ENCODE data around the gene EPB41L4A. TPM values are rescaled to one million over a fixed set of nuclear protein-coding genes. Genes with fewer than 3 reads are reported as not detected.

EPB41L4A gene
- total RNA-seq, 1 experiment from 2014 or later: 5.2 TPM

DNA sequence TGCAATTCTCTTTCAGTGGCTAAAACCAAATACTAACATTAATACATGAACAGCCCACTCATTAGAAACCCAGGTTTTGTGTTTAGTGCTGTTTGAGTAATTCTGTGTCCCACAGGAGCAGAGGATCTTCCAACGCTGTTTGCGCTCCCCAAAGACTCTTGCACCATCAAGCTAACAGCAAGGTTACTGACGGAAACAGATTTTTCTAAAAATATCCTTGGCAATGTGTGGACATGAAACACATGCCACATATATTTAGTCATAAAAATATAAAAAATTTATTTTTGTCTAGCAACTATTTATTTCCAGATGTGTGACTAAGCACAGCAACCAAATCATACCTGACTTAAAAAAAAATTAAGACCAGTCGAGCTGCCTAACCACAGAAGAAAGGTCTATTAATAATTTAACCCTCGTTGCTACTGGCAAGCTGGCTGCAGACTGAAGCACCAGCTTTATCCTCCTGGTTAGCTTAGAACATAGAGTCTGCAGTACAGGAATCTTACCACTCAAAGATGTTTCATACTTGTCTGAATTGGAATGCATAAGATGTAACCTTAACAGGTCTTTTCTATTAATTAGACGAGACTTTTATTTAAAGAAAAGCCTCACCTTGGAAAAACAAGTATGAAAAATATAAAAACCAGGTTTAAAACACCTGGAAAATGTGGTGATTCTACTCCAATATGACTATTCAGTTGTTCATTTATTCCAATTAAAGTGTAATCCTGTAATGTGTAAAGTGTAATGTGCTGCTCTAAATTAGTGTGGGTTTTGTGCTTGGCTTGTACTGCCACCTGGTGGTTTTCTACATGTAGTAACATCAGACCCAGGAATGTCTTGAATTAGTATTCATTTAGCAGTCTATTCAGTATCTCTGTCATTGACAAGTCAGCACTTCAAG lies 272.5 kb downstream of the EPB41L4A start:
- POLR2A ChIA-PET: no interaction called here
- DNase-seq (ENCODE audit: low spot score) (peak; percentile 43), ATAC-seq (peak; percentile 98)
- Mint-ChIP-seq H3K36me3 (peaks cover 12% of the 10 kb centered on the region), H3K9me3 (peaks cover 14% of the 10 kb centered on the region), H3K4me1 (no peaks in the 10 kb centered on the region), H3K27me3 (ENCODE audit: low read depth) (no peaks in the 10 kb centered on the region; the same call in 1 of the 2 replicates), H3K4me3 (no peak overlapping the region), H3K27ac (no peak overlapping the region)
- TF ChIP-seq NR1H2 (CRISPR knock-in tag; IDR thresholded peaks at IDR 0.05) (no peak), TP53 (CRISPR knock-in tag; IDR thresholded peaks at IDR 0.05) (no peak), TCF7 (CRISPR knock-in tag; IDR thresholded peaks at IDR 0.05; ENCODE audit: low read depth) (no peak)
- TF ChIP-seq, protein P1, sequence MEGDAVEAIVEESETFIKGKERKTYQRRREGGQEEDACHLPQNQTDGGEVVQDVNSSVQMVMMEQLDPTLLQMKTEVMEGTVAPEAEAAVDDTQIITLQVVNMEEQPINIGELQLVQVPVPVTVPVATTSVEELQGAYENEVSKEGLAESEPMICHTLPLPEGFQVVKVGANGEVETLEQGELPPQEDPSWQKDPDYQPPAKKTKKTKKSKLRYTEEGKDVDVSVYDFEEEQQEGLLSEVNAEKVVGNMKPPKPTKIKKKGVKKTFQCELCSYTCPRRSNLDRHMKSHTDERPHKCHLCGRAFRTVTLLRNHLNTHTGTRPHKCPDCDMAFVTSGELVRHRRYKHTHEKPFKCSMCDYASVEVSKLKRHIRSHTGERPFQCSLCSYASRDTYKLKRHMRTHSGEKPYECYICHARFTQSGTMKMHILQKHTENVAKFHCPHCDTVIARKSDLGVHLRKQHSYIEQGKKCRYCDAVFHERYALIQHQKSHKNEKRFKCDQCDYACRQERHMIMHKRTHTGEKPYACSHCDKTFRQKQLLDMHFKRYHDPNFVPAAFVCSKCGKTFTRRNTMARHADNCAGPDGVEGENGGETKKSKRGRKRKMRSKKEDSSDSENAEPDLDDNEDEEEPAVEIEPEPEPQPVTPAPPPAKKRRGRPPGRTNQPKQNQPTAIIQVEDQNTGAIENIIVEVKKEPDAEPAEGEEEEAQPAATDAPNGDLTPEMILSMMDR (IDR thresholded peaks at IDR 0.05): peak; percentile 73
- TF ChIP-seq, protein P2, sequence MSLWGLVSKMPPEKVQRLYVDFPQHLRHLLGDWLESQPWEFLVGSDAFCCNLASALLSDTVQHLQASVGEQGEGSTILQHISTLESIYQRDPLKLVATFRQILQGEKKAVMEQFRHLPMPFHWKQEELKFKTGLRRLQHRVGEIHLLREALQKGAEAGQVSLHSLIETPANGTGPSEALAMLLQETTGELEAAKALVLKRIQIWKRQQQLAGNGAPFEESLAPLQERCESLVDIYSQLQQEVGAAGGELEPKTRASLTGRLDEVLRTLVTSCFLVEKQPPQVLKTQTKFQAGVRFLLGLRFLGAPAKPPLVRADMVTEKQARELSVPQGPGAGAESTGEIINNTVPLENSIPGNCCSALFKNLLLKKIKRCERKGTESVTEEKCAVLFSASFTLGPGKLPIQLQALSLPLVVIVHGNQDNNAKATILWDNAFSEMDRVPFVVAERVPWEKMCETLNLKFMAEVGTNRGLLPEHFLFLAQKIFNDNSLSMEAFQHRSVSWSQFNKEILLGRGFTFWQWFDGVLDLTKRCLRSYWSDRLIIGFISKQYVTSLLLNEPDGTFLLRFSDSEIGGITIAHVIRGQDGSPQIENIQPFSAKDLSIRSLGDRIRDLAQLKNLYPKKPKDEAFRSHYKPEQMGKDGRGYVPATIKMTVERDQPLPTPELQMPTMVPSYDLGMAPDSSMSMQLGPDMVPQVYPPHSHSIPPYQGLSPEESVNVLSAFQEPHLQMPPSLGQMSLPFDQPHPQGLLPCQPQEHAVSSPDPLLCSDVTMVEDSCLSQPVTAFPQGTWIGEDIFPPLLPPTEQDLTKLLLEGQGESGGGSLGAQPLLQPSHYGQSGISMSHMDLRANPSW (CRISPR knock-in tag; conservative IDR thresholded peaks at IDR 0.05; ENCODE audit: low read depth): no peak
- CTCF ChIA-PET: interaction anchor here (1.0 to 1.3 kb wide), 3 partner anchors 27 to 596 kb away, joined by 3 to 6 read pairs (median 4); no protein-coding TSS in a partner anchor

DNA sequence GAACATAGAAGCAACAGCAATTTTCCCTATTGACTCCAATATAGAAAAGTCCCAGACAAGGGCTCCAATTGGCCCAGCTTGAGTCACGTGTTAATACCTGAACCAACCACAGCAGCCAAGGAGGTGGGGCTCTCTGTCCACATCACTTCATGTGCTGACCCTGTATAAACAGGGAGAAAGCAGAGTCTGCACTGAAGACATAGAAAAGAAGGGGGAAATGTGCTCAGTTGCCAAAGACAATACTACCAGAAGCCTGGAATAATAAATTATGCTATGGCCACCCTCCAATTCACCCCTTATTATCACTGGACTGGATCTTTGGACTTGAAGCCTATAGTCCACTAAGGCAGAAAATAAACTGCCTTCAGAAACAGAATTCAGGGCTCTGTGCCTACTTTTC lies 275.4 kb downstream of the EPB41L4A start:
- H3K36me3 Mint-ChIP-seq: no peaks in the 10 kb centered on the region
- no peaks in the 10 kb centered on the region; the same call in 1 of the 2 replicates for H3K27me3 Mint-ChIP-seq (ENCODE audit: low read depth)
- no peak overlapping the region for H3K27ac Mint-ChIP-seq
- ChIA-PET POLR2A (no interaction called here), CTCF (no interaction called here)
- no peaks in the 10 kb centered on the region for H3K4me1 Mint-ChIP-seq
- no peaks in the 10 kb centered on the region for H3K9me3 Mint-ChIP-seq
- no peak for DNase-seq (ENCODE audit: low spot score)
- TF ChIP-seq MYBL2 (CRISPR knock-in tag; IDR thresholded peaks at IDR 0.05): no peak
- no peak overlapping the region for H3K4me3 Mint-ChIP-seq
- no peak for ATAC-seq

DNA sequence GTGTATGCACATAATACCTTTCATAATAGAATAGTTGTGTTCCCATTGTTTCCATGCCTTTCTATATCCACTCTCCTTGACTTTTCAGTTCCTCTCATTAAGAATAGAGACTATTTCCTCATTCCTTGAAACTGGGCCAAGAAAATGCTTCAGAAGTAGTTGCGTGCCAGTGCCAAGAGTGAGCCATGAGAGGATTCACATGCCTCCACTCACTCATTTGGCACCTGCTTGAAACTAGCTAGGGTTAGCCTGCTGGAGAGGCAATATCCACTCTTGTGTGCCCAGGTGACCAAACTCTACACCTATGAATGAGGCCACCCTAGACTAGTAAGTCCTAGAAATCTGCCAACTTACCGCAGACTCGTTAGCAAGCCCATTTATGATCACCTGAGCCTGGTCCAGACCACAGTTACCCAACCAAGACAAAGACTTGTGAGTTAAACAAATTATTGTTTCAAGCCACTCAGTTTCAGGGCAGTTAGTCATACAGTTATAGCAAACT lies 276.3 kb downstream of the EPB41L4A start:
- Mint-ChIP-seq H3K27ac (no peak overlapping the region), H3K4me1 (no peaks in the 10 kb centered on the region), H3K4me3 (no peak overlapping the region), H3K36me3 (no peaks in the 10 kb centered on the region), H3K27me3 (ENCODE audit: low read depth) (no peaks in the 10 kb centered on the region; the same call in 1 of the 2 replicates), H3K9me3 (no peaks in the 10 kb centered on the region)
- DNase-seq (ENCODE audit: low spot score): no peak
- CTCF ChIA-PET: no interaction called here
- TF ChIP-seq, protein P3, sequence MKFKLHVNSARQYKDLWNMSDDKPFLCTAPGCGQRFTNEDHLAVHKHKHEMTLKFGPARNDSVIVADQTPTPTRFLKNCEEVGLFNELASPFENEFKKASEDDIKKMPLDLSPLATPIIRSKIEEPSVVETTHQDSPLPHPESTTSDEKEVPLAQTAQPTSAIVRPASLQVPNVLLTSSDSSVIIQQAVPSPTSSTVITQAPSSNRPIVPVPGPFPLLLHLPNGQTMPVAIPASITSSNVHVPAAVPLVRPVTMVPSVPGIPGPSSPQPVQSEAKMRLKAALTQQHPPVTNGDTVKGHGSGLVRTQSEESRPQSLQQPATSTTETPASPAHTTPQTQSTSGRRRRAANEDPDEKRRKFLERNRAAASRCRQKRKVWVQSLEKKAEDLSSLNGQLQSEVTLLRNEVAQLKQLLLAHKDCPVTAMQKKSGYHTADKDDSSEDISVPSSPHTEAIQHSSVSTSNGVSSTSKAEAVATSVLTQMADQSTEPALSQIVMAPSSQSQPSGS (CRISPR knock-in tag; IDR thresholded peaks at IDR 0.05; ENCODE audit: borderline replicate concordance, low read depth): no peak
- TF ChIP-seq, protein P4, sequence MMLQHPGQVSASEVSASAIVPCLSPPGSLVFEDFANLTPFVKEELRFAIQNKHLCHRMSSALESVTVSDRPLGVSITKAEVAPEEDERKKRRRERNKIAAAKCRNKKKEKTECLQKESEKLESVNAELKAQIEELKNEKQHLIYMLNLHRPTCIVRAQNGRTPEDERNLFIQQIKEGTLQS (CRISPR knock-in tag; conservative IDR thresholded peaks at IDR 0.05): no peak
- TF ChIP-seq, protein P5, sequence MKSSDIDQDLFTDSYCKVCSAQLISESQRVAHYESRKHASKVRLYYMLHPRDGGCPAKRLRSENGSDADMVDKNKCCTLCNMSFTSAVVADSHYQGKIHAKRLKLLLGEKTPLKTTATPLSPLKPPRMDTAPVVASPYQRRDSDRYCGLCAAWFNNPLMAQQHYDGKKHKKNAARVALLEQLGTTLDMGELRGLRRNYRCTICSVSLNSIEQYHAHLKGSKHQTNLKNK (CRISPR knock-in tag; IDR thresholded peaks at IDR 0.05): no peak
- TF ChIP-seq, protein P6, sequence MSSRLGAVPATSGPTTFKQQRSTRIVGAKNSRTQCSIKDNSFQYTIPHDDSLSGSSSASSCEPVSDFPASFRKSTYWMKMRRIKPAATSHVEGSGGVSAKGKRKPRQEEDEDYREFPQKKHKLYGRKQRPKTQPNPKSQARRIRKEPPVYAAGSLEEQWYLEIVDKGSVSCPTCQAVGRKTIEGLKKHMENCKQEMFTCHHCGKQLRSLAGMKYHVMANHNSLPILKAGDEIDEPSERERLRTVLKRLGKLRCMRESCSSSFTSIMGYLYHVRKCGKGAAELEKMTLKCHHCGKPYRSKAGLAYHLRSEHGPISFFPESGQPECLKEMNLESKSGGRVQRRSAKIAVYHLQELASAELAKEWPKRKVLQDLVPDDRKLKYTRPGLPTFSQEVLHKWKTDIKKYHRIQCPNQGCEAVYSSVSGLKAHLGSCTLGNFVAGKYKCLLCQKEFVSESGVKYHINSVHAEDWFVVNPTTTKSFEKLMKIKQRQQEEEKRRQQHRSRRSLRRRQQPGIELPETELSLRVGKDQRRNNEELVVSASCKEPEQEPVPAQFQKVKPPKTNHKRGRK (CRISPR knock-in tag; IDR thresholded peaks at IDR 0.05; ENCODE audit: borderline replicate concordance): no peak
- no peak for ATAC-seq
- POLR2A ChIA-PET: no interaction called here
